Right lobe of liver (tissue), 6 donors: ENCODE results near the gene CFAP77. TPM values are rescaled to one million over a fixed set of nuclear protein-coding genes. Genes with fewer than 3 reads are reported as not detected.

Experiments used
- ATAC-seq, 4 donors: fragments of 200-7000 bp; cut with Tn5 transposase; one replicate each; pipeline ENCODE4 v1.9.1; 2020; ENCODE audit warnings: mild to moderate bottlenecking in 4 of 4, moderate library complexity in 4 of 4
- DNase-seq, 3 donors: peaks; one replicate each; pipeline ENCODE4 v3.0.0-alpha.2; 2020
- H3K27ac ChIP-seq, 3 donors: fragments of 200-600 bp; one replicate each; pipeline ENCODE4 v1.8.0; 2022
- H3K27me3 ChIP-seq, 2 donors: fragments of 200-600 bp; one replicate each; pipeline ENCODE4 v1.8.0; 2022
- H3K36me3 ChIP-seq, 4 donors: fragments of 200-600 bp; sonication (generic) in 1 of 4; one replicate each; pipeline versions ENCODE4 v1.5.1 to v1.8.0; 2017 to 2022; ENCODE audit warnings: control low read depth in 1 of 4
- H3K4me1 ChIP-seq, 4 donors: fragments of 200-600 bp; sonication (generic) in 1 of 4; one replicate each; pipeline versions ENCODE4 v1.5.1 to v1.8.0; 2017 to 2022; ENCODE audit warnings: control low read depth in 1 of 4
- H3K4me3 ChIP-seq, 3 donors: fragments of 200-600 bp; one replicate each; pipeline ENCODE4 v1.8.0; 2022
- H3K9me3 ChIP-seq, 4 donors: fragments of 200-600 bp; sonication (generic) in 1 of 4; one replicate each; pipeline versions ENCODE4 v1.5.1 to v1.8.0; 2017 to 2022; ENCODE audit warnings: control low read depth in 1 of 4
- CTCF ChIP-seq, 4 donors: fragments of 200-600 bp in 3 of 4; fragments of 450-650 bp in 1 of 4; IDR thresholded peaks; one replicate each; pipeline versions ENCODE4 v1.5.1 to v1.8.0; 2016 to 2022; ENCODE audit warnings: antibody characterized with exemption in 4 of 4, mild to moderate bottlenecking in 2 of 4
- POLR2A ChIP-seq: fragments of 450-650 bp; IDR thresholded peaks from one replicate; pipeline ENCODE4 v1.6.1; 2017; ENCODE audit warnings: antibody characterized with exemption, mild to moderate bottlenecking
- WGBS: methylation state at CpG from one replicate; pipeline ENCODE4 v1.1.6; 2018; ENCODE audit warnings: low coverage, low lambda C conversion rate; ENCODE audit not compliant: insufficient coverage; ENCODE audit errors: missing lambda C conversion rate; 5-methylcytosine and 5-hydroxymethylcytosine counted together
- intact Hi-C, 2 donors: fragments of 100-400 bp; cut with DNase I; formaldehyde crosslinking; loops; one replicate each; pipeline versions ENCODE4 v1.11.2 to v1.14.1; 2022
- small RNA-seq, 2 experiments: library from RNA; depleted of rRNA; stranded (forward); fragments of <200 nt; gene quantifications; one replicate each; pipeline ENCODE3, GENCODE V24; 2016
- total RNA-seq, 6 experiments: library from RNA; depleted of rRNA in 2 of 6; stranded (reverse); fragments of >200 nt in 2 of 6; fragmentation: NEBNext Ultra II Directional in 3 of 6; extraction: Animal tissue kit (Norgen Biotek cat#: 25700) in 3 of 6; gene quantifications; one replicate each; pipeline versions ENCODE4 v1.1.0 to v1.2.4, GENCODE V29; 2016 to 2023
- donor health status: DM: no; HTN: yes; CAD: no.
- donor health status: DM: no; HTN: no; CAD: no.
- donor health status: DM: no; HTN: no; CAD: no.
- donor health status: DM: no; HTN: yes; CAD: no.
- donor health status: DM: no; HTN: yes; CAD: no.

Gene CFAP77
- total RNA-seq, 6 experiments from 2014 or later, result not detected

- H3K27ac ChIP-seq, result no peak overlapping the region
- H3K4me3 ChIP-seq, result no peak overlapping the region
- H3K36me3 ChIP-seq, result peaks cover 0 to 45% (median 13%) of the 10 kb centered on the region in 4 donors
- WGBS, result 85% methylated on average over 2 of the region's 2 CpGs
- DNase-seq (no peak), ATAC-seq (no peak)
- TF ChIP-seq POLR2A (no peak), CTCF (IDR thresholded peaks at IDR 0.05) (no peak)
- H3K27me3 ChIP-seq, result no peaks in the 10 kb centered on the region
- intact Hi-C loops, result no loop called here
- no peaks in the 10 kb centered on the region for H3K4me1 ChIP-seq
- no peaks in the 10 kb centered on the region for H3K9me3 ChIP-seq
Observed at GRCh38 chr9:132615774-132616173, 205.8 kb downstream of the CFAP77 start.

- Histone ChIP-seq H3K36me3 (peaks cover 0 to 36% (median 9%) of the 10 kb centered on the region in 4 donors), H3K9me3 (no peaks in the 10 kb centered on the region), H3K4me1 (no peaks in the 10 kb centered on the region), H3K4me3 (no peak overlapping the region), H3K27me3 (no peaks in the 10 kb centered on the region), H3K27ac (no peak overlapping the region)
- TF ChIP-seq CTCF (IDR thresholded peaks at IDR 0.05) (no peak), POLR2A (no peak)
- intact Hi-C loops, result no loop called here
- ATAC-seq (no peak), DNase-seq (no peak)
- 96% methylated on average over 5 of the region's 5 CpGs for WGBS
Observed at GRCh38 chr9:132616725-132617124, 206.7 kb downstream of the CFAP77 start.

GRCh38 chr9:132622159-132622558 lies 212.1 kb downstream of the CFAP77 start:
- DNase-seq (no peak), ATAC-seq (no peak)
- TF ChIP-seq POLR2A, result no peak
- TF ChIP-seq CTCF (IDR thresholded peaks at IDR 0.05), result no peak
- no peak overlapping the region for H3K27ac ChIP-seq
- H3K9me3 ChIP-seq, result no peaks in the 10 kb centered on the region
- H3K27me3 ChIP-seq, result no peaks in the 10 kb centered on the region
- no CpG with 5 or more reads among the region's 5 CpGs for WGBS
- intact Hi-C loops, result no loop called here
- H3K36me3 ChIP-seq, result peaks cover 0 to 29% (median 3%) of the 10 kb centered on the region in 4 donors
- no peaks in the 10 kb centered on the region for H3K4me1 ChIP-seq
- no peak overlapping the region for H3K4me3 ChIP-seq

Small RNAs within 50 kb of the gene (small RNA-seq; reads per million reads assigned to genes)
- 0 reads per million in 2 experiments for gene RNU5D-2P

Other genes with a start within 250 kb of the CFAP77 start
- 1 to 10 TPM in 1 of 6 experiments, under 1 TPM in 5; 0.12 to 1.6 (median 0.24) TPM for gene NTNG2, start 248.2 kb upstream of the CFAP77 start, total RNA-seq
- gene SETX, start 55.2 kb upstream of the CFAP77 start, total RNA-seq, result 10 to 100 TPM; 17.4 to 28.8 (median 25.0) TPM
- 1 to 10 TPM; 2.2 to 6.0 (median 3.4) TPM for gene TTF1, start 3.4 kb upstream of the CFAP77 start, total RNA-seq
- not detected for gene BARHL1, start 172.4 kb downstream of the CFAP77 start, total RNA-seq